ENCODE measurements around the gene MMP23B.
"Not testable (repeated sequence)": the region's sequence is repeated elsewhere in the genome, so short reads cannot be mapped to it uniquely, and the experiment has no call there.

DNA sequence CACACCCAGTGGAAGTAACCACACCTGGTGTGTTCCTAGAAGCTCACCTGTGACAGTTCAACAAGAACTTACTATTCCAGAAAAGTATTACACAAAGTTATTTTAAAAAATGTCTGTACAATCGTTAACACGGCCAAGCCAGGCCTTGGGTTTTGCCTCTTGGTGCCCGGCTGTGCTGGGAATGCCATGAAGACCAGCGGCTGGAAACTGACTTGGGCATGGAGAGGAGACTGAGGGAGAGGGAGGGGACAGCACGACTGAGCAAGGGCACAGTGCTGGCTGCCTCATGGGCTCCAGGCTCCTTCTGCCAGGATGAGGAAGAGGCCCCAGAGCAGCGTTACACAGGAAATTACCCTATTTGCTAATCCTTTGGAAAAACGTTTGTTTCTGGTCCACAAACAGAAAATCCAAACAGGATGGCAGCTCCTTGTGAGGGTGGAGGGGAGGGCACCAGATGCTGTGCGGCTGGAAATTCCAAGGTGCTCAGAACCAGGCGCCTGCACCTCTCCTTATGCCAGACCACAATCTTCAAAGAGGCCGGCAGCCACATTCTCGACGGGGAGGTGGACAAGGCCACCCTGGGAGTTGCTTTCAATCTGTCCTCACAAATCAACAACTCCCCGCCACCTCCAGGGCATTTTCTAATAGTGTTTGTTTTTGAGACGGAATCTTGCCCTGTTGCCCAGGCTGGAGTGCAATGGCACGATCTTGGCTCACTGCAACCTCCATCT lies 31.0 kb downstream of the MMP23B start:
- TF ChIP-seq POLR2A (IDR thresholded peaks at IDR 0.05; ENCODE audit: low read depth, low read length); POLR2AphosphoS5 (IDR thresholded peaks at IDR 0.05; ENCODE audit: low read depth, low read length); TAF1 (IDR thresholded peaks at IDR 0.05; ENCODE audit: borderline replicate concordance, low read depth, low read length): not testable (repeated sequence)
